Measurements from ENCODE around the gene NFIX.
A peak's percentile ranks its signal among the peaks of the same experiment; 100 is the strongest.

Gene NFIX

DNA sequence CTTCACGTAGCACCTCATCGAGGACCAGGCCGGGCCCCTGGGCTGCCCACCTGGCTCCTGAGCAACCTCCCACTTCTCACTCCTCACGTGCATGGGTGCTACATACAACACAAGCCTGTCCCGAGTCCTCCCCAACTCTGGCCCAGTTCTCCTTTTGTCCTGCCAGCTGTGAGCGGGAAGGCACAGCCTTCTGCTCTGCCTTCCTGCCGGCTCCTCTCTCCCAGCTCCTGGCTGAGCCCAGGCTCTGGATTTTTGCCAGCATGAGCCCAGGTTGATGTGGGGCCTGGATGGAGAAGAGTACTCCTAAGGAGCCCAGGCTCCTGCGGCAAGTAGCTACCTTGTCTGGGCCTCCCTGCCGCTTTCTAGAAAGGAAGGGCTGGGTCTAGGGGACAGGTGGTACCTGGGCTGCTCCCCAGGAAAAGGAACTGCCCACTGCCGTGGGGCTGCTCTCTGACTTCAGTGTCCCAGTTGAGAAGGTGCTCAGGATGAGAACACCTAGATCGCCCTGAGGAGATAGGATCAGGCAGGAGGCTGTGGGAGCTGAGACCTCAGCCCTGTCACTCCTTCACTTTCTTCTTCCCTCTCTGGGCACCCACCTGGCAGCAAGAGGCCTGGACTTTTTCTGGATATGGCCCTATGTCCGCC lies 83.7 kb downstream of the NFIX start:
- no peak for DNase-seq

DNA sequence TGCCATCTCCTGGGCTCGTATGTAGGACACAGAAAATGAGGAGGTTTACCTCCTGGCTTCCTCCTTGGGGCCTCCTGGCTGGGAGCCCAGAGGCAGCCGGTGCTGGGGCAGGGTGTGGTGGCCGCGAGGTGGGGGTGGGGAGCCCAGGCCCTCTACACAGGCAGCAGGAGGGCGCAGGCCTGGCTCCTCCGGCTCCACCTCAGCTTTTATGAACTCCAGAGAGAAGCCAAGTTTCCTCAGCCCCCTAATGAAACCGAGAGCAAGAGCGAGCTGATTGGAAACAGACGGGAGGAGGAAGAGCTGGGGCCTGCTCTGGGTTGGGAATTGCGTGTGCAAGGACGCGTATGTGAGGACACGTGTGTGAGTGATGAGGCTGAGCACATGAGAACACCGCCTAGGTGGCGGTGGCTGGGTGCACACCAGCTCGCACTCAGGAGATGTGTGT lies 84.3 kb downstream of the NFIX start:
- DNase-seq, result no peak

DNA sequence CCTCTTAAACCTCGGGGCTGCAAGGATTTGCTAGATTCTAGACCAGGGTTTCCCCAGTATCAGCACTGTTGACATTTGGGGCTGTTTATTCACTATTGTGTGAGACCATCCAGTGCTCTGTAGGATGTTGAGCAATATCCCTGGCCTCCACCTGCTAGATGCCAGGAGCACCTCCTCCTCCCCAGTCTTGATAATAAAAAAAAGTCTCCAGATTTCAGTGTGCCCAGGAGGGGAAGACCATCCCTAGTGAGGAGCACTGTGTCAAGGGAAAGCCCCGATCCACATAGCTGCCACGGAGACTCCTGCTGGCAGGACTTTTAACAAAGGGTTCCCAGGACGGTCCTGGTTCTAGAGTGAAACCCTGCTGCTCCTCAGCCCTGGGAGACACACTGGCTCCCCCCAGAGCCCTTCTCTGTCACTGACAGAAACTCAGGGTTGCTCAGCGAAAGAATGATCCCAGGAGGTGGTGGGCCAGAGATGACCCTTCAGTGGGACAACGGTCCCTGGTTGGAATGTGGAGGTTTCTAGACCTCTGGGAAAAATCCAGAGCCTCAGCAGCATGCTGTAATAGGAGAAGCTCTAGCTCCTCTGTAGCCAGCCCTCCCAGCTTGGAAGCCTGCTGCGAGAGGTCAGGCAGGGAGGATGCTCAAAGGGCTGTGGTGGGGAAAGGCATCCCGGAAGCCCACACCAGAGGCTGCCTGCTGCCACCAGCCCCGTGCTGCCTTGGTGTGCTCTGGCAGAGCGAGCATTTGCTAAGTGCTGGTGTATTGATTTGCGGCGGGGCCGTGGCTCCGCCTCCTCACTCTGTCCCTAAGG lies 87.1 kb downstream of the NFIX start:
- DNase-seq, result no peak

DNA sequence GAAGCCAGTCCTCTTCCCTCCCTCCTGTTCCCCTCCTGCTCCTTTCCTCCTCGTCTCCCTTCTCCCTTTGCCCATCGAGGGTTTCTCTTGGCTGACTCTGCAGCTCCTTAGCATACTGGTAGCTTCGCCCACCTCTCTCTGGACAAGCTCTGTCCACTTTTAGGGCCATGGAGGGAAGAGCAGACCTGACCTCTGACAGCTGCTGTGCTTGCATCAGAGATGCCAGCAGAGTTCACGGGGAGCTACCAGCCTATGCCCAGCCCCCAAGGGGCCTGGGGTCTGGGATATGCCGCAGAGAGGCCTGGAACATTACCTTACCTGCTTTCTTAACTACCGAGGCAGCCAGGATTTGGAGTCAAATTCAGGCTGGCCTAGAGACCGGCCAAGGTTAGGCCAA lies 87.7 kb downstream of the NFIX start:
- DNase-seq, result no peak

DNA sequence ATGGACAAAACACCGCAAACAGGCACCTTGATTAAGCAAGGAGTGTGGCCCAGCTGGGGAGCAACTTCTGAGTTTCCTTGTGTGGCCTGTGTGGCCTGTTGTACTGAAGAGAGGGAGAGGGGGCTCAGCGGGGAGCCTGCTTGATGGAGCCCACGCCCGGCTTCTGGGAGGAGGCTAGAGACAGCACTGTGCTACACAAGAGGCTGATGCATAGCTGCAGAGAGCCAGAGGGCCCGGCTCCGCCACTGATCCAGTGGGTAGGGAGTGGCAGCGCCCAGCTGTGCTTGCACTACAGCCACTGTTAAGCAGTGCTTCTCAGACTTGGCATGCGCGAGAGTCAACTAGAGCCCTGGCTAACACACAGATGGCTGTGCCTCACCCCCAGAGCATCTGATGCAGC lies 88.4 kb downstream of the NFIX start:
- no peak for DNase-seq

DNA sequence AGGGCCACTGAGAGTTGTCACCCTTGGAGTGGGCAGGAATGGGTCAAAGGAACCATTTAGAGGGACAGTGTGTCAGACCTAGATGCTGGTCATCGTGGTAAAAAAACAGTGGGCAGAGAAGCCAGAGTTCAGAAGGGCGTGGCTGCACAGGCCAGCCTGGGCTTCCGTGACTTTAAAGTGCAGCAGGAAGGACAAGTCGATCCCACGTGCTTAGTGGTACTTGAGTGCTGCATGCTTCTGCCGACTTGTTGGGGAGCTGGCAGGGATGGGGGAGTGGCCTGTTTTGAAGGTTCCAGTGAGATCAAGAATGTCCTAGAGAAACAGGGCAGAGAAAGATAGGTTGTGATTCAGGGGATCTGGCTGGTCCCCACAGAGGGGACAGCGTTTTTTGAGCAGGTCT lies 90.4 kb downstream of the NFIX start:
- DNase-seq, result no peak

DNA sequence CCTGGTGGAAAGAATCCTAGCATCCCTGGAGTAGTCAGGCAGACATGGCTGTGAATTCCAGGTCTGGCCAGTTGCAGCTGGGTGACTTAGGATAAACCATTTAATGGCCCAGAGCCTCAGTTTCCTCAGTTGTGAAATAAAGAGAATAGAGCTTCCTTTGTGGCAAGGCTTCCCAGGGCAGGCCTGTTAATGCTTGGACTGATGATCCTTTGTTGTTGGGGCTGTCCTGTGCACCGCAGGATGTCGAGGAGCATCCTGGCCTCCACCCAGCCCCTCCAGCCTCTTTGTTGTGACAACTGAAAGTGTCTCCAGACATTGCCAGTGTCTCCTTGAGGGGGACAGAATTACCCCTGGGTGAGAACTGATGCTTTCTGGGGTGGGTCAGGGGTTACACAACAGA lies 91.1 kb downstream of the NFIX start:
- no peak for DNase-seq

DNA sequence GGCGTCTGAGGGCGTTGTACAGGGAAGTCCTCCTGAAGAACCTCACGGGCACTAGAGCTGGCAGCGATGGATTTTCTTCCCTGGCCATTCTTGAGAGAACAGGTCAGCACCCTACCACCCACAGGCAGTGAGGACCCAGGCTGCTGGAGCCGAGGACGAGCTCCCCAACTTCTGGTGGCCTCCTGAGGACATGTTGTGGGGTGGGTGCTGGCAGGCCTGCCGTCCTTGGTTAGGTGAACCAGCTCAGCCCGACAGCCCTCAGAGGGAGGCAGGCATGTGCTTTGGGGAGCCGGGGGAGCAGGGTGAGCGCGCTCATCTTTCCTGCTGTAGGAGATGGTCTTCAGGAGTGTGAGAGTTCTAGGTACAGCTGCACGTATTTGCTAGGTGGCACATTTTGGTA lies 92.0 kb downstream of the NFIX start:
- no peak for DNase-seq

DNA sequence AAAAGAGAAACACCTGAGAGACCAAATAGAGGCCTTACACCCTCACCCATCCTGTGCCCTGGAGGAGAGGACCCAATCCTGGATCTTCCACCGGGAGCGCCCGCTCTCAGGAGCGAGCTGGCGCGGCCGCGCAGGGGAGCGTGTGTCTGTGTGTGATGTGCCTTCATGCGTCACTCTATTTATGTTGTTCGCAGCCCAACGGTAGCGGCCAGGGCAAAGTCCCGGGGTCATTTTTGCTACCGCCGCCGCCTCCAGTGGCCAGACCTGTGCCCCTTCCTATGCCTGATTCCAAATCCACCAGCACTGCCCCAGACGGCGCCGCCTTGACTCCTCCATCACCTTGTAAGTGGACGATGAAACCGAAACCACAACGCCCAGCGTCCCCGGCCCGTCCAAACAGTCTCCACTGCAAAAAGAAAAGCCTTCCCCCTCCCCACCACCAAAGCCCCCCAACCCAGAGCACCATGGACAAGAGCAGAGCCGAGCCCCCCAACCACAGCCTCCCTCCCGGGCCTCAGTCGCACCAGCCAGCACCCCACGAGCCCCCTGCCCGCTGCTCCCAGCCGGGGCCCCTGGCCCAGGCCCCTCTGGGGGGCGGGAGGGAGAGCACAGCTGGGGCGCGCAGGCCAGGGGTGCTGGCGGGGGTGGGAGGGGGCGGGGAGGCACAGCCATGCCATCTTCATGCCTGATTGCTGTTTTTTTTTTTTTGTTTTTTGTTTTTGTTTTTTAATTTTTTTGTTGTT lies 92.7 kb downstream of the NFIX start:
- DNase-seq, result no peak

DNA sequence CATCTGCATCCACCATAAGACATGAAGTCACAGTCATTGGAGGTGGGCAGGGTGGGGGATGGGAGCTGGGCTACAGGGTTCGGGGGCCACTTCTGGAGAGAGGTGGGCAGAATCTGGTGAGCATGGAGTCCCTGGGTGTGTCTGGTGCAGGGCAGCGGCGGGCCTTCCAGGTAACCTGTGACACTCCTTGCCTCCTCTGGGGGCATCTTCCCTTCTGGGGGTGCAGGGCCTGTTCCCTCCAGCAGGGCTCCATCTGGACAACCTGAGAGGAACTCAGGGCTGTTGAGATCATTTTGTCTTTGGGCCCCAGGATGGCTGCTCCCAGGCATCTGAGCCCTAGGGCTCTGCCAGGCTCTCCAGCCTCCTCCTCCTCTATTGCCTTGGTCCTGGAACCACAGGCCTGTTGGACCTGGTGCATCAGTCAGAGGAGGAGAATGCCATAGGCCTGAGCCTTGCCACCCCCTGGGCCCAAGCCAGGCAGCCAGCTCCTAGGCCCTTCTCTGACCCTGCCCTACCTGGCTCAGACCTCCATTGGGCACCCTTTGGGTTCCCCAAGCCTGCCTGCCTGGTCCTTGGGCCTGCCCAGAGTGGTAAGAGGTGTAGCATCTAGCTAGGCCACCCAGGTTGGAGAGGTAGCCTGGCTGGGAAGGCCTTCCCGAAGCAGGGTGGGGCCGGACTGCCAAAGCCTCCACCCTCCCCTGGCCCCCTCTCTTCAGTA lies 94.0 kb downstream of the NFIX start:
- no peak for DNase-seq

DNA sequence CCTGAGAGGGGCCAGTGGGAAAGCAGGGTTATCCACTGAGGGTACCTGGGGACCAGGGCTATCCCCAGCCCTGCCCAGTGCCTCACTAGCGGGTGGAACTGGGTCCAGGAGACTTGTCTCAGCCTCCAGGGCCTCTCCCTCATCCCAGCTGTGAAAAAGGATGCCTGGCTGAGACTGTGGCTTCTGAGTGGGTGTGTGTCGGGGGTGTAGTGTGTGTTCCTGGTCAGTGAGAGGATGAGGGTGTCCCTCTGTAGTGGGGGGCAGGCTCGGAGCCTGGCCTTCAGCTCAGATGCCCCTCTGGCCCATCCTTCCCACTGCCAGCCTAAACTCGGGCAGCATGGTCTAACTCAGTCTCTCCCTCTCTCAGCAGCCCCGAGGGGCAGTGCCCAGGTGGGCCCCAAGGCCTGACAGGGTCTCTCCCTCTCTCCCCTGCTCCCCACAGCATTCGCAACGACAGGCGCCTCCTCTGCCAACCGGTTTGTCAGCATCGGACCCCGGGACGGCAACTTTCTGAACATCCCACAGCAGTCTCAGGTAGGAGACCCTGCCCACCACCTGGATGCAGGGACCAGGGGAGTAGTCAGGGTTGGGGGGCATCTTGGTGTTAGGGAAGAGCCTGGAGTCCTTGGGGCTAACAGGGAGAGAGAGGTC lies 94.7 kb downstream of the NFIX start:
- no peak for DNase-seq

DNA sequence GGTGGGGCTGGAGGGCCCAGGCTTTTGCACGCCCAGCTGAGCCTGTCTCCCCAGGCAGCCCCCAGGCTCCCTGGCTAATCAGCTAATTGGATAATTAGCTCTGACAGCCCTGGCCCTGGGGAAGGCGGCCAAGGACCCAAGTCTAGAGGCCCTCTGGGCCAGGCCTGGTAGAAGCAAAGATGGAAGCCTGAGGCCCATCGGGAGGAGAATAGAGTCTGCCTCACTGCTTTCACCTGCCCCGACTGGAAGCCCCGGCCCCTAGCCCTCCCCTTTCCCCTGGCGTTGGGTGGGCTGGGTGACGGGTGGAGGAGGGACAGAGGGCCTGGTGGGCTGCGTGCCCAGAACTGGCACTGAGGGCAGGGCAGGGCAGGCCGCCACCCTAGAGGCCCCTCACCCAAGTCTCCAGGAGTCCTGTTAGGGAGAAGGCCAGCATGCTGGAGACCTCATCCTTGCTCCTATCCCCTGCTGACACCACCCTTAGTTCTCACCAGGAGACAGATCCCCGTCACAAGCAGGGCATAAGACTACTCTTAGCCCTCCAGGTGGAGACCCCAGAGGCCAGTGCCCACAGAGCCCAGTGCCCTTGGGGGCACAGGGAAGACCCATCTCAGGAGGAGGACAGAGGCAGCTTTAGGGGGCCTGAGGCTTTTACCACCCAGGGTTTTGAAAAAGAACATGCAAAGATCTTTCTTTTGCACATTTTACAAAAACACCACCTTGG lies 95.4 kb downstream of the NFIX start:
- DNase-seq, result no peak

DNA sequence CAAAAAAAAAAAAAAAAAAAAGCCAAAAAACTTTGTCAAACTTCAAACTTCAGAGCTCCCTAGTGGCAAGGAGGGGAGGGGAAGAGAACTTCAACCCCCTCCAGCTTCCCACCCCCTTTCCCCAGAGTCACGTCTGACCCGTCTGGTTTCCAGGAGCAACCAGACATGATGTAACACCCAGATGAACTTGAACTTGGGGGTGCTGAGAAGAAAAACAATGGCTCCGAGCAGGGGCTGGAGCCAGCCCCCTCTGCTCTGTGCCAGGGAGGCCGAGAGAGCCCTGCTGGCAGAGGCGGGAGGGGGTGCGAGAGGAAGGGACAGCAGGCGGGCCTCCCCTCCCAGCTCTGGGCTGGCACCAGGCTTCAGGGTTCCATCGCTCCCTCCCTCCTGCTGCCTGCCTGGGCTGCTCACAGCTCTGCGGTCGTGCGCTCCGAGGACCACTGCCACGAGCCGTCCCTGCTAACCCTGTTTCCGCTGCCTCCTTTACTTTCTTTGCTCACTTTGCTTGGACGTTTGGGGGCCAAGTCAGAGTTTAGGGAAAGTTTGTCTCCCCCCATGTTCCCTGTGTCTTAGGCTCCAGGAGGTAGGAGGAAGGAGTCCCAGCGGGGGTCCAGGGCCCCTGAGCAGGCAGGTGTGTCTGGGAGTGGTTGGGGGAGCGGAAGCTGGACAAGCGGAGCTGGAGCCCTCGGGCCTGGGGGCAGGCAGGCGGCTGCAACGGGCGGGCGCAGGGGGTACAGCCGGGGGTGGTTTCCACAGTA lies 96.3 kb downstream of the NFIX start:
- peak; percentile 44 for DNase-seq

DNA sequence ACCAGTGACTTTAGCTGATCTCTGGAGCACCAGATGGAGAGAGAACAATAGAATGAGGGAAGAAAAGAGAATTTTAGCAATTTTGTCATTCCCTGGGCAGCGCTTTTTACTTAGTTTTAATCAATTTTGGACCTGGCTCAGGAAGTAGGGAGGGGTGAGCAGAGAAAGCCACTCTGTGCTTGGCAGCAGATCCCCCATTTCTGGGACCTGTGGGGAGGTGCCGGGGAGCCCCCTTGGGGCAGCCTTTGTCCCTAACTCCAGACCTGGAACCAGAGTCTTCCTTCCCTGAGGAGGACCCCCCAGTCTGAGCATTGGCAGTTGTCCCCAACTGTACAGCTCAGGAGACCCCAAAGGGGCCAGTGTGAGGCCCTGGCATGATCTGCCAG lies 96.9 kb downstream of the NFIX start:
- no peak for DNase-seq

DNA sequence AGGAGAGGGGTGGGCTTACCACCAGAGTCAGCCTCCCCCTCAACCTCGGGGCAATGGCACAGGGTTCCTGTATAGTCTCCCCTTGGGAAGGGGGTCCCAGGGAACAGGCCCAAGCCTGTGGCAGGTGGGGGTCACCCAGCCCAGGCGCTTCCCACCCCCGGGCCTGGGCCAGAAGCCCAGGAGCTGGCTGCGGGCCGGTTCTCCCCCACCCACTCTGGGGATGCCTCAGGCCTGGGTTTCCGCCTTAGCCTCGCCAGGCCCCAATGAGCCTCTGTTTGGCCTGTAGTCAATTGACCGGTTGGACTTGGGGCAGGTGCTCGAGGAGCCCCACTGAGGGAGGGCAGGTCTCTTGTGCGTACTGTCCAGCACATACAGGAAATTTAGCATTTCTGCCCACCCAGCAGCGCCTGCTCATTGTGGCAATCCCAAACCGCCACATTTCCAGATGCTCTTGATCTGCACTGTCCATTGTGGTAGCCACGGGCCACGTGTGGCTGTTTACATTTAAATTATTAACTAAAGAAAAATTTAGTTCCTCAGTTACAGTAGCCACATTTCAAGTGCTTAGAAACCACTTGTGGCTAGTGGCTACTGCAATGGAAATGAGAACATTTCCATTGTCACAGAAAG lies 97.4 kb downstream of the NFIX start:
- peak; percentile 80 for DNase-seq

DNA sequence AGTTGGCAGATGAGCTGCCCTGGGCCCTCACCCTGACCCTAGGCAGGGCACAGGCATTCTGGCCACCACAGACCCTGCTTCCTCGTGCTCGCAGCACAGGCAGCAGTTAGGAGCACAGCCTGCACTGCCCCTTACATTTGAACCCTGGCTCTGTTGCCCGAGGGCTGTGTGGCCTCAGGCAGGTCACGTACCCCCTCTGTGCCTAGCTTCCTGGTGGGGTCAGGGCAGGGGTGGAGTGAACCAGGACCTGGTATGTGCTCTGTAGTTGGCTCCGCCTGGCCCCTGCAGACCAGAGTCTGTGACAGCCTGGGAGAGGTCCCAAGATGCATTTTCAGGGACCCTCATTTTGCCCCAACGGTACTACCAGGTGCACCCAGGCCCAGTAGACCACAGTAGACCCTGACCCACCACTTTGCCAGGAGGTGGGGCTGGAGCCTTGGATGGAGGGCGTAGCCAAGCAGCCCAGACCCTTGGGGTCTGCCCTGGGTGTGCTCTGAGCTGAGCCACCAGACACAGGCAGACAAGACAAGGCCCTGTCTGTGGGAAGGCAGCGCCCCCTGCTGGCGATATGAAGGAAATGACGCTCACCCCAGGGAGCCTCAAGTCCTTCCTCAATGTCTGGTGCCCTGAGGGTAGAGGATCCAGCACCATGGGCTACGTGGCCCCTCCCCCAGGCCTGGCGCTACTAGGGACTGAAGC lies 98.3 kb downstream of the NFIX start:
- DNase-seq, result peak; percentile 90

DNA sequence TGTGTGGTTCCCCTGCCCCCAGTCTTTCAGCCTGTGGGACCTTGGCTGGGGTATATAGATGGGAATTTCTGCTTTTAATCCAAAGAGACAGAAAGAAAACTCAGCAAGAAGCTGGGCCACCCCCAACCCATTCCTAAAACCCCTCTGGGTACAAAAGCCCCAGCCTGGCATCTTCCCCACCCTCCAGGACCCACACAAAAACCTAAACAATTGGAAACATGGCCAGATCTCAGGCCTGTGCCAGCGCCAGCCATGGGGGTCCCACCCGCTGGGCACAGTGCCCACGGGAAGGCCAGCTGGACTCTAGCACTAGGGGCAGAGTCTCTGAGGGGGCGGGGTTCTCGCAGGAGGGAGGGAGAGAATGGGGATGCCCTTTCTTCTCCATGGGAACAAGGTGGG lies 98.8 kb downstream of the NFIX start:
- DNase-seq, result no peak

DNA sequence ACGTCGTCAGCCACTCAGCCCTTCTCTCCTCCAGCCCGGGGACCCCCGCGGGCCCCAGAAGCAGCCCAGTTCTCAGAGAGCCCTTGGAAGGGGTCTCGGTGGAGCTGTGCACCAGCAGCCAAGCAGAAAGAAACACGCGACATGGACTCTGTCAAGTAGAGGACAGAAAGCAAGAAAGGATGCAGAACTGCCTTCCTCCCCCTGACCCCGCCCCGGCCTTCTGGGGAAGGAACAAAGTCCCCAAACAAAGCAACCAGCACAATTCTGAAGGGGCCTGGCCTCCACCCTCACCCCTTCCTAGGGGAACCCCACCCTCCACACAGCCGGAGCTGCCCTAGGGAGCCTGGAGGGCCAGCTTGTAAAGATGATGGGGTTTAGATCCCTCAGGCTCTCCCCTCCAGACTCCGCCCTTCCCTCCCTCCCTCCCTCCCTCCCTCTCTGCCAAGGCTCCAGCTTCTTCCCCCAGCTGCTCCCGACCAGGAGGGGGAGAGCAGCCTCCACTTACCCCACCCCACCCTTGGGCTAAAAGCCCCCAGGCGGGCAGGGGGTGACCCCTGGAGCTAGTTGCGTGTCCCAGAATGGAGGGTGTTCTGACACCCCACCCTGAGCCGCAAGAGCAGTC lies 99.6 kb downstream of the NFIX start:
- no peak for DNase-seq

DNA sequence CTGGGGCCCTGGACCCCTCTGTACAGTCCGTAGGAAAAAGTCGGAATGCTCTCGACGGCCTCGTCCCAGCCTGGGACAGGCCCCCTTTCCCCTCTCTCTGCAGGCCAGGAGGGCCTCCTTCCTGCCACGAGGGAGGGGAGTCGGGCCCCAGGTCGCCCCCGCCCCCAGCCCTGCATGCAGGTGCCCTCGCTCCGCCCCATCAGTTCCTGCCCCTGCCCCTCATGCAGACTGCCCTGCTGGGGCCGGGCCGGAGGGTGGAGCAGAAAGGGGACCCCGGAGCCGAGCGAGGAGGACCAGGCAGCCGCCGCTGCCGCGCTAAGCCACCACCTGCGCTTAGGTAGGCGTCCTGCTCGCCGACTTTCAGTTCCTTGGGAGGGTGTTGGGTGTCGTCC lies 100.1 kb downstream of the NFIX start:
- no peak for DNase-seq
